Calu3 (cell line): ENCODE results near the gene MIPOL1. TPM values are rescaled to one million over a fixed set of nuclear protein-coding genes. Genes with fewer than 3 reads are reported as not detected.

ENCODE experiments used
- BruUV-seq: library from RNA; stranded (reverse); fragments of 400-500 nt; replicated peaks from 2 replicates; lab custom pipeline; 2021; lab: Mats Ljungman, UMichigan
- CTCF ChIA-PET: fragments of 300-600 bp; sonication (Branson Sonifier 250); formaldehyde crosslinking; loops from one replicate; lab custom pipeline; 2022; ENCODE audit warnings: antibody characterized with exemption; lab: Charles Lee
- DNase-seq: peaks from one replicate; pipeline ENCODE4 v3.0.0; 2022
- H3K27ac Mint-ChIP-seq: one replicate; pipeline ENCODE4 v1.8.0; 2022; ENCODE audit warnings: mixed read lengths; ENCODE audit not compliant: unreplicated experiment
- H3K27me3 Mint-ChIP-seq: one replicate; pipeline ENCODE4 v1.8.0; 2022; ENCODE audit warnings: mixed read lengths; ENCODE audit not compliant: unreplicated experiment
- H3K36me3 Mint-ChIP-seq: one replicate; pipeline ENCODE4 v1.8.0; 2022; ENCODE audit warnings: mild to moderate bottlenecking, moderate library complexity, mixed read lengths; ENCODE audit not compliant: insufficient read depth, unreplicated experiment
- H3K4me1 Mint-ChIP-seq: one replicate; pipeline ENCODE4 v1.8.0; 2022; ENCODE audit warnings: mild to moderate bottlenecking, low read depth, mixed read lengths; ENCODE audit not compliant: unreplicated experiment
- H3K4me3 Mint-ChIP-seq: one replicate; pipeline ENCODE4 v1.8.0; 2022; ENCODE audit warnings: mild to moderate bottlenecking, low read depth, moderate library complexity, mixed read lengths; ENCODE audit not compliant: unreplicated experiment
- H3K9me3 Mint-ChIP-seq: one replicate; pipeline ENCODE4 v1.8.0; 2022; ENCODE audit warnings: low read depth, mixed read lengths; ENCODE audit not compliant: unreplicated experiment
- intact Hi-C: fragments of 100-400 bp; cut with micrococcal nuclease; formaldehyde crosslinking; loops from one replicate; pipeline ENCODE4 v1.10.0; 2022; ENCODE audit not compliant: unreplicated experiment
- total RNA-seq: library from RNA; stranded (reverse); gene quantifications from 2 replicates; pipeline ENCODE4 v1.2.3, GENCODE V29; 2022
- TF ChIP-seq, protein P1 (sequence below): fragments of 200-600 bp; IDR thresholded peaks from one replicate; pipeline ENCODE4 v1.8.0; 2022; ENCODE audit warnings: antibody characterized with exemption; ENCODE audit not compliant: unreplicated experiment

The MIPOL1 gene
- total RNA-seq, 1 experiment from 2014 or later: 27.2 TPM

- no TSS peak for BruUV-seq
- H3K27ac Mint-ChIP-seq: no peak overlapping the region
- no peaks in the 10 kb centered on the region for H3K27me3 Mint-ChIP-seq
- intact Hi-C loops: no loop called here
- no peaks in the 10 kb centered on the region for H3K4me1 Mint-ChIP-seq
- H3K4me3 Mint-ChIP-seq: no peak overlapping the region
- TF ChIP-seq, protein P1, sequence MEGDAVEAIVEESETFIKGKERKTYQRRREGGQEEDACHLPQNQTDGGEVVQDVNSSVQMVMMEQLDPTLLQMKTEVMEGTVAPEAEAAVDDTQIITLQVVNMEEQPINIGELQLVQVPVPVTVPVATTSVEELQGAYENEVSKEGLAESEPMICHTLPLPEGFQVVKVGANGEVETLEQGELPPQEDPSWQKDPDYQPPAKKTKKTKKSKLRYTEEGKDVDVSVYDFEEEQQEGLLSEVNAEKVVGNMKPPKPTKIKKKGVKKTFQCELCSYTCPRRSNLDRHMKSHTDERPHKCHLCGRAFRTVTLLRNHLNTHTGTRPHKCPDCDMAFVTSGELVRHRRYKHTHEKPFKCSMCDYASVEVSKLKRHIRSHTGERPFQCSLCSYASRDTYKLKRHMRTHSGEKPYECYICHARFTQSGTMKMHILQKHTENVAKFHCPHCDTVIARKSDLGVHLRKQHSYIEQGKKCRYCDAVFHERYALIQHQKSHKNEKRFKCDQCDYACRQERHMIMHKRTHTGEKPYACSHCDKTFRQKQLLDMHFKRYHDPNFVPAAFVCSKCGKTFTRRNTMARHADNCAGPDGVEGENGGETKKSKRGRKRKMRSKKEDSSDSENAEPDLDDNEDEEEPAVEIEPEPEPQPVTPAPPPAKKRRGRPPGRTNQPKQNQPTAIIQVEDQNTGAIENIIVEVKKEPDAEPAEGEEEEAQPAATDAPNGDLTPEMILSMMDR: no peak
- no peaks in the 10 kb centered on the region for H3K9me3 Mint-ChIP-seq
- no peaks in the 10 kb centered on the region for H3K36me3 Mint-ChIP-seq
- no peak for DNase-seq
- CTCF ChIA-PET: no interaction called here
These were observed 78.2 kb downstream of the MIPOL1 start for GRCh38 chr14:37275963-37276362.

GRCh38 chr14:37278636-37279538, 81.2 kb downstream of the MIPOL1 start:
- Mint-ChIP-seq H3K27ac (no peak overlapping the region), H3K9me3 (no peaks in the 10 kb centered on the region), H3K4me1 (no peaks in the 10 kb centered on the region), H3K36me3 (no peaks in the 10 kb centered on the region), H3K27me3 (no peaks in the 10 kb centered on the region), H3K4me3 (no peak overlapping the region)
- no TSS peak for BruUV-seq
- no peak for DNase-seq
- intact Hi-C loops: no loop called here
- TF ChIP-seq, protein P1: no peak
- CTCF ChIA-PET: no interaction called here

- BruUV-seq: no TSS peak
- Mint-ChIP-seq H3K9me3 (no peaks in the 10 kb centered on the region), H3K36me3 (no peaks in the 10 kb centered on the region), H3K27ac (no peak overlapping the region), H3K27me3 (no peaks in the 10 kb centered on the region), H3K4me3 (no peak overlapping the region), H3K4me1 (no peaks in the 10 kb centered on the region)
- DNase-seq: no peak
- CTCF ChIA-PET: no interaction called here
- intact Hi-C loops: no loop called here
- TF ChIP-seq, protein P1: no peak
These were observed 82.1 kb downstream of the MIPOL1 start for GRCh38 chr14:37279818-37280217.

- CTCF ChIA-PET: no interaction called here
- Mint-ChIP-seq H3K9me3 (no peaks in the 10 kb centered on the region), H3K36me3 (peaks cover 6% of the 10 kb centered on the region), H3K27ac (no peak overlapping the region), H3K27me3 (no peaks in the 10 kb centered on the region), H3K4me3 (no peak overlapping the region), H3K4me1 (no peaks in the 10 kb centered on the region)
- TF ChIP-seq, protein P1: no peak
- intact Hi-C loops: no loop called here
- DNase-seq: no peak
- BruUV-seq: no TSS peak
These were observed 87.0 kb downstream of the MIPOL1 start for GRCh38 chr14:37284760-37285159.
